ENCODE measurements around the gene CDH20. TPM values are rescaled to one million over a fixed set of nuclear protein-coding genes. Genes with fewer than 3 reads are reported as not detected.
A peak's percentile ranks its signal among the peaks of the same experiment; 100 is the strongest.

CDH20 gene
- total and polyA plus RNA-seq, 7 experiments from 2014 or later, result 0.15 to 0.44 (median 0.40) TPM; not detected in 4

DNA sequence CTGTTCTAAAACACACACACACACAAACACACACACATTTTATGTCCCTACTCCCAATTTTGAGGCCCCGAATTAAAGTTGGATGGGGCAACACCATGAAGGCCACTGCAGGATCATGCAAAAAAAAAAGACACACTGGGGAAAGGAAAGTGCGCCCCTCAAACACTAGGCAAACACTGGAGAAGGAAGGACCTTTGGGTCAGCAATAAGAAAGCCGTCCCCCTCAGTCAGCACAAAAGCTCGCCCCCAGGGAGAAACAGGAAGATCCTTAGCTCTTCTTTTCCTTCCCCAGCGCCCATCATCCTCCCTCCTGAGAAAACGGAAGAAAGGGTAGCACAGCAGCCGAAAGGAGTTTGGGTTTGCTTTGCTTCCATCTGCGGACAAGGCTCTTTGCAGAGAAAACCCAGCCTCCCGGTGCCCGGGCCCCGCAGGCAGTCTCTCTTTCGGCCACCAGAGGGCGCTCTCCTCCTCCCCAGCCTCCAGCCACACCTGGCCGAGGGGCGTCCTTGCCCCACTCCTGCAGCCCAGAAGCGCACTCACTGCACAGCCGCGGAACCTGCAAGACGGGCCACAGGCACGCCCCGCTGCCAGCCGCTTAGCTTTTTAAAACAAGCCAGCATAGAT lies 248.5 kb downstream of the CDH20 start:
- Mint-ChIP-seq H3K36me3 (no peaks in the 10 kb centered on the region), H3K9me3 (peaks cover 0 to 1% (median 0%) of the 10 kb centered on the region in 11 donors), H3K27ac (peak overlapping the region in 2 of 9 donors; percentile 38 to 81), H3K4me1 (peaks cover 5 to 12% (median 9%) of the 10 kb centered on the region in 7 donors), H3K27me3 (peaks cover 40 to 76% (median 56%) of the 10 kb centered on the region in 5 donors), H3K4me3 (peak overlapping the region in 6 of 10 donors; percentile 16 to 70 (median 44))
- Histone ChIP-seq H3K27ac (ENCODE audit: low read depth, low read length) (no peak overlapping the region), H3K27me3 (ENCODE audit: control insufficient read depth in 2 of 2, insufficient read depth in 2 of 2, low read length in 2 of 2) (peaks cover 0 to 6% of the 10 kb centered on the region in 2 donors), H3K9me3 (ENCODE audit: control insufficient read depth in 2 of 3, low read length in 3 of 3) (no peaks in the 10 kb centered on the region), H3K36me3 (ENCODE audit: control insufficient read depth in 2 of 3, insufficient read depth in 3 of 3, low read length in 3 of 3) (no peaks in the 10 kb centered on the region), H3K4me1 (ENCODE audit: control insufficient read depth in 2 of 2, insufficient read depth in 2 of 2, low read length in 2 of 2) (peaks cover 0 to 5% of the 10 kb centered on the region in 2 donors), H3K4me3 (ENCODE audit: low read length) (no peak overlapping the region)
- intact Hi-C loops (cut with micrococcal nuclease), result loop anchor here (1.0 kb wide), 3 partner anchors 313 to 550 kb away; no protein-coding TSS in a partner anchor
- POLR2A ChIA-PET, result no interaction called here
- ATAC-seq, result peak; percentile 81
- DNase-seq, result peak; percentile 30 to 71 (median 58)
- CTCF ChIA-PET, result interaction anchor here (0.6 to 1.3 kb wide), 4 partner anchors 460 to 602 kb away, joined by 3 to 6 read pairs (median 3); no protein-coding TSS in a partner anchor

DNA sequence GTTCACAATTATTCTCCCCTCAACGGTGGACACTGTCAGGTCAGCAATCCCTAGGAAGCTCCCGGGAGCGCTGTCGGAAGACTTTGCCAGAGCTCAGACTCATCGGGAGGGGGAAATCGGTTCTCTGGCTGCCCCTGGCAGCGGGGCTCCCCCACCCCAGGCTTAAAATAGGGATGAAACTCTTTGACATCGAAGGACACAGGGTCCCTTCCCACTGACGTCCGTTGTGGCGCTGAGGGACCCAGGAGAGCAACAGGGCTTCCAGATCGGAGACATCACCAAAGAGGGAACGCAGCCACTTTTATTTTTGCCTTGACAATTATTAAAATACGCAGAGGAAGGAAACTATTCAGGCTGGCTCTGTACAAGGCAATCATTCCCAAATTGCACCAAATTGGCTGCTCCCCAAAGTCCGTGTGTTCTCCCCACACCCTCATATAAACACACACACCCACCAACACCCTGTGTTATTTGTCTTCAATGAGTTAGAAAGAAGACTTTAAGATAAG lies 249.0 kb downstream of the CDH20 start:
- peaks cover 40 to 71% (median 59%) of the 10 kb centered on the region in 5 donors for H3K27me3 Mint-ChIP-seq
- DNase-seq, result no peak
- no peaks in the 10 kb centered on the region for H3K36me3 Mint-ChIP-seq
- peaks cover 0 to 5% of the 10 kb centered on the region in 2 donors for H3K4me1 ChIP-seq (ENCODE audit: control insufficient read depth in 2 of 2, insufficient read depth in 2 of 2, low read length in 2 of 2)
- ATAC-seq, result no peak
- H3K4me3 ChIP-seq (ENCODE audit: low read length), result no peak overlapping the region
- no peak overlapping the region for H3K27ac ChIP-seq (ENCODE audit: low read depth, low read length)
- POLR2A ChIA-PET, result no interaction called here
- CTCF ChIA-PET, result interaction anchor here (0.6 to 2.4 kb wide), 5 partner anchors 460 to 602 kb away, joined by 3 to 8 read pairs (median 3); no protein-coding TSS in a partner anchor
- intact Hi-C loops (cut with micrococcal nuclease), result loop anchor here in 1 of 2 donors (1.0 kb wide), 1 partner anchor 549 kb away; no protein-coding TSS in a partner anchor
- peak overlapping the region in 2 of 9 donors; percentile 4 to 38 for H3K27ac Mint-ChIP-seq
- H3K9me3 ChIP-seq (ENCODE audit: control insufficient read depth in 2 of 3, low read length in 3 of 3), result no peaks in the 10 kb centered on the region
- H3K36me3 ChIP-seq (ENCODE audit: control insufficient read depth in 2 of 3, insufficient read depth in 3 of 3, low read length in 3 of 3), result no peaks in the 10 kb centered on the region
- peaks cover 0 to 1% (median 0%) of the 10 kb centered on the region in 11 donors for H3K9me3 Mint-ChIP-seq
- peaks cover 5 to 12% (median 9%) of the 10 kb centered on the region in 7 donors for H3K4me1 Mint-ChIP-seq
- peaks cover 0 to 6% of the 10 kb centered on the region in 2 donors for H3K27me3 ChIP-seq (ENCODE audit: control insufficient read depth in 2 of 2, insufficient read depth in 2 of 2, low read length in 2 of 2)
- peak overlapping the region in 3 of 10 donors; percentile 32 to 70 (median 44) for H3K4me3 Mint-ChIP-seq

DNA sequence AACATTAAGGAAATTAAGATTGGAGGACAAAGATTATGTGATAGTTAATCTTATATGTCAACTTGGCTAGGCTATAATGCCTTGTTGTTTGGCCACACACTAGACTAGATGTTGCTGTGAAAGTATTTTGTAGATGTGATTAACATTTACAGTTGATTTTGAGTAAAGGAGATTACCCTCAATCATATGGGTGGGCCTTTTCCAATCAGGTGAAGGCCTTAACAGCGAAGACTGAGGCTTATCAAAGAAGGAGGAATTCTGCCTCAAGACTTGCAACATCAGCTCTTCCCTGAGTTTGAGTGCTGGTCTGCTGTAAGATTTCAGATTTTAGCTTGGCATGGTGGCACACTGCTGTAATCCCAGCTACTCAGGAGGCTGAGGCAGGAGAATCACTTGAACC lies 250.3 kb downstream of the CDH20 start:
- CTCF ChIA-PET, result interaction anchor here (0.6 to 2.4 kb wide), 4 partner anchors 112 to 580 kb away, joined by 3 to 8 read pairs (median 4); no protein-coding TSS in a partner anchor
- Histone ChIP-seq H3K4me1 (ENCODE audit: control insufficient read depth in 2 of 2, insufficient read depth in 2 of 2, low read length in 2 of 2) (peaks cover 0 to 5% of the 10 kb centered on the region in 2 donors), H3K9me3 (ENCODE audit: control insufficient read depth in 2 of 3, low read length in 3 of 3) (no peaks in the 10 kb centered on the region), H3K27me3 (ENCODE audit: control insufficient read depth in 2 of 2, insufficient read depth in 2 of 2, low read length in 2 of 2) (peaks cover 0 to 6% of the 10 kb centered on the region in 2 donors), H3K36me3 (ENCODE audit: control insufficient read depth in 2 of 3, insufficient read depth in 3 of 3, low read length in 3 of 3) (no peaks in the 10 kb centered on the region), H3K27ac (ENCODE audit: low read depth, low read length) (no peak overlapping the region), H3K4me3 (ENCODE audit: low read length) (no peak overlapping the region)
- ATAC-seq (no peak), DNase-seq (no peak)
- intact Hi-C loops (cut with micrococcal nuclease), result no loop called here
- POLR2A ChIA-PET, result no interaction called here
- no peak overlapping the region for H3K4me3 Mint-ChIP-seq
- no peak overlapping the region for H3K27ac Mint-ChIP-seq
- no peaks in the 10 kb centered on the region for H3K36me3 Mint-ChIP-seq
- peaks cover 0 to 1% (median 0%) of the 10 kb centered on the region in 11 donors for H3K9me3 Mint-ChIP-seq
- H3K4me1 Mint-ChIP-seq, result peaks cover 5 to 13% (median 9%) of the 10 kb centered on the region in 7 donors
- peaks cover 38 to 66% (median 55%) of the 10 kb centered on the region in 5 donors for H3K27me3 Mint-ChIP-seq

DNA sequence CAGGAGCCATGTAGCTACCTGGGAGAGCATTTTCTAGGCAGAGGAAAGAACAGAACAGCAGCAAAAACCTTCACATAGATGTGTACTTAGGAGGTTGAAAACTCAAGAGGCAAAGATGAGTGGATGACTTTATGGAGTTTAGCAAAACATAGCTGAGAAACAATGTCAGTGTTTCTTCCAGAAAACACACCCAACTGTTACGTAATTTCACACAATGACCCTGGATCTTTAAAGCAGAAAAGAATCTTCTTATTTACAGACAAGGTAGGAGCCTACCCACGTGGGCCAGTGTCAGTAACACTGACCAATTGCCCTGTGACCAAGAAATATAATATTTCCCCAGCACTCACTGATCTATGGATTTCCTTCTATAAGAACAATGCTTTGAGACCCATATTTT lies 254.6 kb downstream of the CDH20 start:
- no peaks in the 10 kb centered on the region for H3K36me3 ChIP-seq (ENCODE audit: control insufficient read depth in 2 of 3, insufficient read depth in 3 of 3, low read length in 3 of 3)
- no peak for DNase-seq
- H3K27ac ChIP-seq (ENCODE audit: low read depth, low read length), result no peak overlapping the region
- POLR2A ChIA-PET, result interaction anchor here (0.7 kb wide), 1 partner anchor 1002 kb away, joined by 6 read pairs; no protein-coding TSS in a partner anchor
- intact Hi-C loops (cut with micrococcal nuclease), result no loop called here
- H3K27me3 ChIP-seq (ENCODE audit: control insufficient read depth in 2 of 2, insufficient read depth in 2 of 2, low read length in 2 of 2), result no peaks in the 10 kb centered on the region
- H3K4me3 ChIP-seq (ENCODE audit: low read length), result no peak overlapping the region
- peaks cover 0 to 6% (median 0%) of the 10 kb centered on the region in 7 donors for H3K4me1 Mint-ChIP-seq
- no peak overlapping the region for H3K27ac Mint-ChIP-seq
- H3K4me1 ChIP-seq (ENCODE audit: control insufficient read depth in 2 of 2, insufficient read depth in 2 of 2, low read length in 2 of 2), result no peaks in the 10 kb centered on the region
- ATAC-seq, result no peak
- peaks cover 9 to 43% (median 27%) of the 10 kb centered on the region in 5 donors for H3K27me3 Mint-ChIP-seq
- H3K9me3 Mint-ChIP-seq, result peaks cover 0 to 1% (median 0%) of the 10 kb centered on the region in 11 donors
- no peaks in the 10 kb centered on the region for H3K9me3 ChIP-seq (ENCODE audit: control insufficient read depth in 2 of 3, low read length in 3 of 3)
- no peak overlapping the region for H3K4me3 Mint-ChIP-seq
- CTCF ChIA-PET, result no interaction called here
- H3K36me3 Mint-ChIP-seq, result no peaks in the 10 kb centered on the region

DNA sequence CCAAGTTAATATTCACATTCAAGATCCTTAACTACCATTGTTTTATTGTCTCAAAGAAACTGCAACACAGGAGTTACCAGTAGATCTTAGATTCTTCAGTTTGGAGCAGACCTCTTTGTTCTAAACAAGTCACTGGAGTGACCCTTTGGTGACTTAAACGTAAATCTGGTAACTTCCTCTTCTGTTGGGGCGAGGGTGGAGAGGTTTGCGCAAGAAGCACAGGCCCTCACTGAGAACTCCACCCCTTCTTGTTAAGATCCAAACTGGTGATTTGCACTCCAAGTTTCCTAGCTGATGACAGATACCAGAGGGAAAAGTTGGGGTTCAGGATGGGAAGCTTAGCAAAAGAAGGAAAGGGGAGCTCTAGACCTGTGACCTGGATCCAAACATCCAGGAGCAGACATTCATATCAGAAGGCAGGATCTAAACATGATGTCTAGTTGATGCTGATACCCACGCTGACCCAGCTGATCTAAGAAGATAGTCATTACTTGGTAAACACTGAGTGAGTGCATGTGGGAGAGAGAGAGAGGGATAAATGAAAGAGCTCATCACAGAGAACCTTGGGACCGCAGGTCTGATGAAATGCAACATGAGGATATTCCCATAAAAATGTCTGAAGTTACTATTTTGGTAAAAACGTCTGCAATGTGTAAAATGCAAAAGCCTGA lies 256.0 kb downstream of the CDH20 start:
- ATAC-seq, result no peak
- POLR2A ChIA-PET, result no interaction called here
- Mint-ChIP-seq H3K27me3 (peaks cover 4 to 38% (median 21%) of the 10 kb centered on the region in 5 donors), H3K27ac (no peak overlapping the region), H3K4me1 (peaks cover 0 to 5% (median 0%) of the 10 kb centered on the region in 7 donors), H3K4me3 (no peak overlapping the region), H3K9me3 (peaks cover 0 to 1% (median 0%) of the 10 kb centered on the region in 11 donors), H3K36me3 (no peaks in the 10 kb centered on the region)
- intact Hi-C loops (cut with micrococcal nuclease), result no loop called here
- Histone ChIP-seq H3K4me3 (ENCODE audit: low read length) (no peak overlapping the region), H3K27me3 (ENCODE audit: control insufficient read depth in 2 of 2, insufficient read depth in 2 of 2, low read length in 2 of 2) (no peaks in the 10 kb centered on the region), H3K27ac (ENCODE audit: low read depth, low read length) (no peak overlapping the region), H3K9me3 (ENCODE audit: control insufficient read depth in 2 of 3, low read length in 3 of 3) (no peaks in the 10 kb centered on the region), H3K36me3 (ENCODE audit: control insufficient read depth in 2 of 3, insufficient read depth in 3 of 3, low read length in 3 of 3) (no peaks in the 10 kb centered on the region), H3K4me1 (ENCODE audit: control insufficient read depth in 2 of 2, insufficient read depth in 2 of 2, low read length in 2 of 2) (no peaks in the 10 kb centered on the region)
- CTCF ChIA-PET, result no interaction called here
- no peak for DNase-seq

DNA sequence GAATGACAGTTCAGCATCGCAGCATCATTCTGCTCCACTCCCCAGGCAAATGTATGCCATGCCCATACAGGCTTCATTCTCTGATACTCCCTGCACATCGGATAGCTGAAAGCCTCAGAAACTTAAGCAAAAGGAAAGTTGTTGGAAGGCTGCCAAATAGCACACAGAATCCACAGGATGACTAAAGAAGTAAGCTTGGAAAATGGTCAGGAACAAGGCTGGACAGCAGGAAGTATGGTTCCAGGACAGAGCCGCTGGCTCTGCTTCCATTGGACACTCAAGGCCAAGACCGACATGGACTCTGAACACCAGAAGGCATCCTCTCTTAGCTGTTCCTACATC lies 256.5 kb downstream of the CDH20 start:
- H3K27ac Mint-ChIP-seq, result no peak overlapping the region
- Histone ChIP-seq H3K4me1 (ENCODE audit: control insufficient read depth in 2 of 2, insufficient read depth in 2 of 2, low read length in 2 of 2) (no peaks in the 10 kb centered on the region), H3K36me3 (ENCODE audit: control insufficient read depth in 2 of 3, insufficient read depth in 3 of 3, low read length in 3 of 3) (no peaks in the 10 kb centered on the region), H3K4me3 (ENCODE audit: low read length) (no peak overlapping the region), H3K9me3 (ENCODE audit: control insufficient read depth in 2 of 3, low read length in 3 of 3) (no peaks in the 10 kb centered on the region), H3K27ac (ENCODE audit: low read depth, low read length) (no peak overlapping the region), H3K27me3 (ENCODE audit: control insufficient read depth in 2 of 2, insufficient read depth in 2 of 2, low read length in 2 of 2) (no peaks in the 10 kb centered on the region)
- peaks cover 0 to 5% (median 0%) of the 10 kb centered on the region in 7 donors for H3K4me1 Mint-ChIP-seq
- H3K36me3 Mint-ChIP-seq, result no peaks in the 10 kb centered on the region
- peaks cover 4 to 36% (median 20%) of the 10 kb centered on the region in 5 donors for H3K27me3 Mint-ChIP-seq
- CTCF ChIA-PET, result no interaction called here
- no peak for DNase-seq
- no peak overlapping the region for H3K4me3 Mint-ChIP-seq
- ATAC-seq, result no peak
- POLR2A ChIA-PET, result no interaction called here
- H3K9me3 Mint-ChIP-seq, result peaks cover 0 to 1% (median 0%) of the 10 kb centered on the region in 11 donors
- intact Hi-C loops (cut with micrococcal nuclease), result no loop called here

Data from naive thymus-derived CD4-positive, alpha-beta T cell (primary cell).